GM12872 (cell line): ENCODE measurements around the gene ROCK1.

Experiments
- TF ChIP-seq, protein P1 (sequence below): IDR thresholded peaks from 3 replicates; pipeline ENCODE4 v1.5.1; 2011; ENCODE audit warnings: low read depth, mild to moderate bottlenecking, low read length, moderate library complexity; ENCODE audit not compliant: insufficient read depth

Gene ROCK1

DNA sequence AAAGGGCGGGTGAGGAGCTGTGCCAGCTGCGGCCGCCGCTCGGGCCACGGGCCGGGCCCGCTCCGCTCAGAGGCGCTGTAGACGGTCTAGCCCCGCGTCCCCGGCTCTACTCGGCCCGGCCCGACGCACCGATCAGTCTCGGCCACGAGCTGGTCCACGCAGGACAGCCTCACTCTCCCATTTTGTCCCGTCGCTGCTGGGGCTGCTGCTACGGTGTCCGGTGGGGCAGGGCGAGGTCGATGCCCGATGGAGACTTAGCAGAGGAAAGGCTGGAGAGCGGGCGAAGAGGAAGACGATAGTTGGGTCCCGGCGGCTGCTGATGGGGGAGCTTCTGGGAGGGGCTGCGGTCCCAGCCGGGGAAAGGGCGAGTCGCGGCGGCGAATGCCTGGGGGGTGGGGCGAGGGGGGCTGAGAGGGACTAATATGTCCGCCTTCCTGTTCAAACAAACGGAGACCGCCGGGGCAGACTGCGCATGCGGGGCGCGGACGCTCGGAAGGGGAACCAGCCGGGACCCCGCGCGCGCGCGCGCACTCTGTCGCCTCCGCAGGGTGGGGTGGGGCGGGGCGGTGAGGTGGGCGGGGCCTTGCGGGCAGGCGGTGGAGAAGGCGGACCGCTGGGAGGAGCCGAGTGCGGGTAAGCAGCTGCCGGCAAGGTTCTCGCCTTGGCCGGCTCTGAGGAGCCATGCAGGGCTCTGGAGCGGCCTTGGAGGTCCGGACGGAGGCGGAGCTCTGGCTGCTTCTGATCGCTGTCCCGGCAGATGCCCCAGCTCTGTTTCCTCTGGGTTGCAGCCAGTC, at the start of gene ROCK1:
Gene ROCK1 (minus strand): TSS at position 468 of the 794 bp plus-strand sequence. CDS start 903 bp downstream, outside the sequence.
- TF ChIP-seq, protein P1, sequence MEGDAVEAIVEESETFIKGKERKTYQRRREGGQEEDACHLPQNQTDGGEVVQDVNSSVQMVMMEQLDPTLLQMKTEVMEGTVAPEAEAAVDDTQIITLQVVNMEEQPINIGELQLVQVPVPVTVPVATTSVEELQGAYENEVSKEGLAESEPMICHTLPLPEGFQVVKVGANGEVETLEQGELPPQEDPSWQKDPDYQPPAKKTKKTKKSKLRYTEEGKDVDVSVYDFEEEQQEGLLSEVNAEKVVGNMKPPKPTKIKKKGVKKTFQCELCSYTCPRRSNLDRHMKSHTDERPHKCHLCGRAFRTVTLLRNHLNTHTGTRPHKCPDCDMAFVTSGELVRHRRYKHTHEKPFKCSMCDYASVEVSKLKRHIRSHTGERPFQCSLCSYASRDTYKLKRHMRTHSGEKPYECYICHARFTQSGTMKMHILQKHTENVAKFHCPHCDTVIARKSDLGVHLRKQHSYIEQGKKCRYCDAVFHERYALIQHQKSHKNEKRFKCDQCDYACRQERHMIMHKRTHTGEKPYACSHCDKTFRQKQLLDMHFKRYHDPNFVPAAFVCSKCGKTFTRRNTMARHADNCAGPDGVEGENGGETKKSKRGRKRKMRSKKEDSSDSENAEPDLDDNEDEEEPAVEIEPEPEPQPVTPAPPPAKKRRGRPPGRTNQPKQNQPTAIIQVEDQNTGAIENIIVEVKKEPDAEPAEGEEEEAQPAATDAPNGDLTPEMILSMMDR: no peak

DNA sequence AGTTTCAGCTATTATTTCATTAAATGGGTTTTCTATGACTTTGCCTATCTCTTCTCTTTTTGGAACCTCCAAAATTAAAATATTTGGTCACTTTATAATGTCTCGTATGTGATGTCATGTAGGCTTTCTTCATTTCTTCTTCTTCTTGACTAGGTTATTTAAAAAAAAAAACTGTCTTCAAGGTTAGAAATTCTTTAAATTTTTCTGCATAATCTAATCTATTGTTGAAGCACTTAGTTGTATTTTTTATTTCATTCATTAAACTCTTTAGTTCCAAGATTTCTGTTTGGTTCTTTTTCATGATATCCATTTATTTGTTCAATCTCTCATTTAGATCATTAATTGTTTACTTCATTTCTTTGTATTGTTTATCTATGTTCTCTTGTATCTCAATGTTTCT, 43.8 kb upstream of the ROCK1 start:
- TF ChIP-seq, protein P1: no peak

DNA sequence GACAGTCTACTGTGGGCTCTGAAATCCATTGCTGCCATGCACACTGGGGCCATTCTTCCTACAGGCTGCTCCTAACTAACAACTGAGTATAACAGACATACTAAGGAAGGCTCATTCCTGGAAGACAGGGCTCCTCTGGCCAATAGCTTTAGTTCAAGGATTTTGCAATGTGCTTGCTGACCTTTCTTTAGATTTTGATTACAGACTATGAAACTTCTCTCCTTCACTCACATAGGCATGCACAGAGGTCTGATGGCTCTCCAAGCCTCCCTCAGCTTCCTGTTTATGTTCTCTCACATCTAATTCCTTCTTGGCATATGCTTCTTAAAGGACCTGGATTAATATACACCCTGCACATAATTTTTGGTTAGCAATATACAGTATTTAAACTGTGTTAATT, 34.4 kb upstream of the ROCK1 start:
- TF ChIP-seq, protein P1: no peak

DNA sequence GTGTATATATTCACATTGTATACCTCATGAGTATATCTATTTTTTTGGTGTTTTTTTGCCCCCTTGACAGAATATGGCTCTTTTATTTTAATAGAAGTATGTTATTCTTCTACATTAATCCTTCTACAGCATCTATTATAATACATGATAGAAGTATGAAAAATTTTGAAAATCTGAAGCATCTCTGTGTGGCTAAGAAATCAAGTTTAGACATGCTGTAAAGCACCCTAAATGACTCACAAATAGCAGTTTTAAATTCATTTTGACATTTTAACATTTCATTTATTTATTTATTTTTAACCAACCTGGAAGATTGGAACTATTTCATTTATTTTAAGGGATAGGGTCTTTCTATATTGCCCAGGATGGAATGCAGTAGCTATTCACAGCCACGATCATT, 33.8 kb upstream of the ROCK1 start:
- TF ChIP-seq, protein P1: no peak

DNA sequence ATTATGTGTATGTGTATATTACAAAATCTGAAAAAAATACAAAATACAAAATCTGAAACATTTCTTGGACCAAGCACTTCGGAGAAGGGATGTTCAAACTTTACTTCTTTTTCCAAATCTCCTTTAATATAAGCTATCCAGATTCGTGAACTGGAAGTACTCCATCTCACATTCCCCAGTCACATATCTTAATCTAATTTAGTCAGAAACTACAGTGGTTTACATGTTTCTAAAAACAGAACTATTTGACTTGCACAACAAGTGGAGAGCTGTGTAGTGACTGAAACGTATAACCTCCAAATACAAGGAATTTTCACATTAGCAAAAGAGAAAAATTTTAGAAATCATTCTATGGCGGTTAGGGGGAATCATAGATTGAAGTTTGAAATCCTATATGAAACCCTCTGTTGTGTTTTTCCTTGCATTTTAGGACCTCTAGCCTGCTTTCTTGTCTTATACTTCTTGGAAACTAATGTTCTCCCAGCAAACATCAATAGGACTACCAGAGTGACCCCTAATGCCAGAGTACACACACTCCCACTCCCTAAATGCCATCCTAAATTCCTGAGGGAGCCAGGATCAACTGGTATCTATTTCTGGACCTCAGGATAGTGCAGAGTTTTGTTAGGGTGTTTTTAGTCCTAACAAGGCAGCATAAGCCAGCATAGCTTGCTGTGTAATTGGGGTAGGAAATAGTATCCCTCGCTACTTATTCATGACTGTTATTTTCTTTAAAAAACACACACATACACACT, 30.2 kb upstream of the ROCK1 start:
- TF ChIP-seq, protein P1: no peak

DNA sequence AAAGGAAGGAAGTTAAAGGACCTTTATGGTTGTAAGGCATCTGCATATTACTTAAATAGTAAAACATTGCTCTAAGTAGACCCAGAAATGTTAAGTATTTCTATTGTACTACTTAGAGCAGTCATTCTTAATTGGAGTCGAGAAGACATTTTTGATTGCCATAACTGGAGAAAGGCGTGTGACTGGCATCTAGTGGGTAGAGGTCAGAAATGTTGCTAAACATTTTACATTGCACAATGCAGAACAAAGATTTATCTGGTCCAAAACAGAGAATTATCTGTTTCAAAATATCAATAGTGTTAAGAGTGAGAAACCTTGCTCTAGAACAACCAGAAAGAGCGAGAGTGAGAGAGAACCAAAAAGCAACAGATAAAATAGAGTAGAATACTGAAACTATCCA, 23.3 kb upstream of the ROCK1 start:
- TF ChIP-seq, protein P1: peak; percentile 30; the same call in 1 of the 3 replicates

DNA sequence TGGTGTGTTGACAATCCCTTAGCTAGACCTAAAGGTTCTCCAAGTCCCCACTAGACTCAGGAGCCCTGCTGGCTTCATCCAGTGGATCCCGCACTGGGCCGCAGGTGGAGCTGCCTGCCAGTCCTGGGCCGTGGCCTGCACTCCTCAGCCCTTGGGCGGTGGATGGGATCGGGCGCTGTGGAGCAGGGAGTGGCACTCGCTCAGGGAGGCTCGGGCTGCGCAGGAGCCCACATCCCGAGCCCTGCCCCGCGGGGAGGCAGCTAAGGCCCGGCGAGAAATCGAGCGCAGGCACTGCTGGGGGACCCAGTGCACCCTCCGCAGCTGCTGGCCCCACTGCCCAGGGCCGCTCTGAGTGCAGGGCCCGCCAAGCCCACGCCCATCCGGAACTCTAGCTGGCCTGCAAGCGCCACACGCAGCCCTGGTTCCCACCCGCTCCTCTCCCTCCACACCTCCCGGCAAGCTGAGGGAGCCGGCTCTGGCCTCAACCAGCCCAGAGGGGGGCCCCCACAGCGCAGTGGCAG, 20.8 kb upstream of the ROCK1 start:
- TF ChIP-seq, protein P1: no peak
